Liver (tissue), 9 donors: ENCODE measurements around the gene MMGT1. TPM values are rescaled to one million over a fixed set of nuclear protein-coding genes. Genes with fewer than 3 reads are reported as not detected.

Experiments used
- DNase-seq: peaks from one replicate; pipeline ENCODE4 v3.0.0-alpha.2; 2017; ENCODE audit warnings: low spot score
- H3K27ac ChIP-seq, 2 donors: one replicate each; pipeline ENCODE4 v1.7.0; 2013; ENCODE audit warnings: inconsistent platforms in 2 of 2, low read length in 2 of 2, control low read depth in 1 of 2, low read depth in 1 of 2, mild to moderate bottlenecking in 1 of 2
- H3K27me3 ChIP-seq, 4 donors: one replicate each; pipeline versions ENCODE4 v1.6.1 to v1.7.0; 2013; ENCODE audit warnings: low read length in 3 of 4, inconsistent platforms in 1 of 4, mild to moderate bottlenecking in 1 of 4, moderate library complexity in 1 of 4; ENCODE audit not compliant: control insufficient read depth in 4 of 4, insufficient read depth in 4 of 4
- H3K36me3 ChIP-seq, 4 donors: one replicate each; pipeline versions ENCODE4 v1.6.1 to v1.7.0; 2013; ENCODE audit warnings: low read length in 3 of 4, mild to moderate bottlenecking in 3 of 4, low read depth in 1 of 4, moderate library complexity in 1 of 4; ENCODE audit not compliant: control insufficient read depth in 4 of 4, insufficient read depth in 3 of 4
- H3K4me1 ChIP-seq, 4 donors: one replicate each; pipeline versions ENCODE4 v1.6.1 to v1.7.0; 2013; ENCODE audit warnings: low read length in 3 of 4, mild to moderate bottlenecking in 3 of 4, moderate library complexity in 1 of 4; ENCODE audit not compliant: control insufficient read depth in 4 of 4, insufficient read depth in 4 of 4
- H3K4me3 ChIP-seq, 3 donors: one replicate each; pipeline versions ENCODE4 v1.6.1 to v1.7.0; 2013; ENCODE audit warnings: low read length in 3 of 3, control low read depth in 1 of 3, low read depth in 1 of 3, mild to moderate bottlenecking in 1 of 3
- H3K9ac ChIP-seq, 2 donors: one replicate each; pipeline ENCODE4 v1.7.0; 2013; ENCODE audit warnings: low read length in 2 of 2, mild to moderate bottlenecking in 2 of 2, moderate library complexity in 2 of 2, control low read depth in 1 of 2, low read depth in 1 of 2
- H3K9me3 ChIP-seq, 4 donors: one replicate each; pipeline versions ENCODE4 v1.6.1 to v1.7.0; 2013; ENCODE audit warnings: low read length in 3 of 4; ENCODE audit not compliant: control insufficient read depth in 4 of 4
- ATF3 ChIP-seq: IDR thresholded peaks from 2 replicates; pipeline ENCODE4 v1.6.1; 2016; ENCODE audit warnings: antibody characterized with exemption
- CTCF ChIP-seq: fragments of 150-350 bp; IDR thresholded peaks from 2 replicates; pipeline ENCODE4 v1.5.1; 2017; ENCODE audit warnings: improper control_type of control experiment, low read depth, low read length; ENCODE audit not compliant: missing input control
- EGR1 ChIP-seq, 2 donors: IDR thresholded peaks; 2 replicates each; pipeline ENCODE4 v1.6.1; 2016 to 2018; ENCODE audit warnings: antibody characterized with exemption in 2 of 2, low read depth in 2 of 2
- FOXA1 ChIP-seq: IDR thresholded peaks from 2 replicates; pipeline ENCODE4 v1.6.1; 2016; ENCODE audit warnings: antibody characterized with exemption
- FOXA2 ChIP-seq: IDR thresholded peaks from 2 replicates; pipeline ENCODE4 v1.6.1; 2016; ENCODE audit warnings: antibody characterized with exemption
- GABPA ChIP-seq, 2 donors: IDR thresholded peaks in 1 of 2; conservative IDR thresholded peaks in 1 of 2; 2 replicates each; pipeline ENCODE4 v1.6.1; 2016; ENCODE audit warnings: antibody characterized with exemption in 2 of 2, mild to moderate bottlenecking in 1 of 2, moderate library complexity in 1 of 2
- HNF4A ChIP-seq, 2 donors: conservative IDR thresholded peaks; 2 replicates each; pipeline ENCODE4 v1.6.1; 2016; ENCODE audit warnings: antibody characterized with exemption in 2 of 2, mild to moderate bottlenecking in 2 of 2
- HNF4G ChIP-seq: IDR thresholded peaks from 2 replicates; pipeline ENCODE4 v1.6.1; 2016; ENCODE audit warnings: antibody characterized with exemption
- JUND ChIP-seq, 2 donors: IDR thresholded peaks; 2 replicates each; pipeline ENCODE4 v1.6.1; 2016; ENCODE audit warnings: antibody characterized with exemption in 2 of 2
- MAX ChIP-seq: IDR thresholded peaks from 2 replicates; pipeline ENCODE4 v1.6.1; 2016; ENCODE audit warnings: antibody characterized with exemption
- NR2F2 ChIP-seq: IDR thresholded peaks from 2 replicates; pipeline ENCODE4 v1.6.1; 2016; ENCODE audit warnings: antibody characterized with exemption
- RAD21 ChIP-seq, 2 donors: IDR thresholded peaks; 2 replicates each; pipeline ENCODE4 v1.6.1; 2016; ENCODE audit warnings: antibody characterized with exemption in 2 of 2, mild to moderate bottlenecking in 2 of 2
- REST ChIP-seq: IDR thresholded peaks from 2 replicates; pipeline ENCODE4 v1.6.1; 2016; ENCODE audit warnings: antibody characterized with exemption, mild to moderate bottlenecking
- RXRA ChIP-seq, 2 donors: IDR thresholded peaks; 2 replicates each; pipeline ENCODE4 v1.6.1; 2017 to 2018; ENCODE audit warnings: antibody characterized with exemption in 2 of 2, mild to moderate bottlenecking in 1 of 2
- SP1 ChIP-seq: IDR thresholded peaks from 2 replicates; pipeline ENCODE4 v1.6.1; 2018; ENCODE audit warnings: antibody characterized with exemption, mild to moderate bottlenecking
- TAF1 ChIP-seq: conservative IDR thresholded peaks from 2 replicates; pipeline ENCODE4 v1.6.1; 2016; ENCODE audit warnings: antibody characterized with exemption, mild to moderate bottlenecking
- YY1 ChIP-seq: IDR thresholded peaks from 2 replicates; pipeline ENCODE4 v1.6.1; 2016; ENCODE audit warnings: antibody characterized with exemption, mild to moderate bottlenecking
- ZBTB33 ChIP-seq: IDR thresholded peaks from 2 replicates; pipeline ENCODE4 v1.6.1; 2016; ENCODE audit warnings: antibody characterized with exemption
- WGBS: extraction: QIAGEN DNeasy Blood & Tissue Kit; methylation state at CpG from one replicate; pipeline ENCODE4 v1.1.7; 2013; 5-methylcytosine and 5-hydroxymethylcytosine counted together
- polyA plus RNA-seq, 2 donors: library from polyadenylated mRNA; stranded (reverse) in 1 of 2; unstranded in 1 of 2; fragments of 200-250 nt in 1 of 2; fragments of >200 nt in 1 of 2; fragmentation: Nextera tagmentation in 1 of 2; extraction: Ambion mirVana in 1 of 2; gene quantifications; one replicate each; pipeline versions ENCODE4 v1.2.1 to v1.2.3, GENCODE V29; 2013 to 2015
- total RNA-seq, 2 donors: library from RNA; depleted of rRNA; stranded (reverse); fragments of >200 nt; gene quantifications; one replicate each; pipeline ENCODE4 v1.2.3, GENCODE V29; 2014
- donor health status: healthy.
- donor health status: healthy.
- donor health status: healthy.
- donor health status: healthy.
- donor health status: healthy.

The MMGT1 gene
- total and polyA plus RNA-seq, 4 donors = 3.4 to 4.2 (median 3.6) TPM

GRCh38 chrX:135981668-135982067, 7.9 kb upstream of the MMGT1 start:
- Histone ChIP-seq H3K27ac (no peak overlapping the region), H3K36me3 (no peaks in the 10 kb centered on the region), H3K9me3 (no peaks in the 10 kb centered on the region), H3K9ac (no peak overlapping the region), H3K27me3 (no peaks in the 10 kb centered on the region), H3K4me3 (no peak overlapping the region), H3K4me1 (peaks cover 0 to 7% (median 2%) of the 10 kb centered on the region in 4 donors)
- no peak for DNase-seq
- TF ChIP-seq SP1 (no peak), ZBTB33 (no peak), YY1 (no peak), CTCF (no peak)

- WGBS = 79% methylated on average over 5 of the region's 5 CpGs
- H3K4me1 ChIP-seq = peaks cover 0 to 3% (median 1%) of the 10 kb centered on the region in 4 donors
- no peak overlapping the region for H3K27ac ChIP-seq
- H3K36me3 ChIP-seq = no peaks in the 10 kb centered on the region
- no peaks in the 10 kb centered on the region for H3K27me3 ChIP-seq
- no peak overlapping the region for H3K4me3 ChIP-seq
- no peak overlapping the region for H3K9ac ChIP-seq
- no peak for DNase-seq
- H3K9me3 ChIP-seq = no peaks in the 10 kb centered on the region
- no peak for TF ChIP-seq TAF1
- TF ChIP-seq SP1 = no peak
- no peak for TF ChIP-seq HNF4G
- TF ChIP-seq JUND (IDR thresholded peaks at IDR 0.05) = no peak
- no peak for TF ChIP-seq MAX
- no peak for TF ChIP-seq GABPA (IDR thresholded peaks at IDR 0.05 in 1 of 2, conservative IDR thresholded peaks at IDR 0.05 in 1 of 2)
- no peak for TF ChIP-seq ATF3
- TF ChIP-seq FOXA2 = no peak
- no peak for TF ChIP-seq CTCF
- no peak for TF ChIP-seq REST
- no peak for TF ChIP-seq NR2F2
- TF ChIP-seq RAD21 (IDR thresholded peaks at IDR 0.05) = no peak
- TF ChIP-seq HNF4A (conservative IDR thresholded peaks at IDR 0.05) = no peak
- TF ChIP-seq YY1 = no peak
- no peak for TF ChIP-seq EGR1 (IDR thresholded peaks at IDR 0.05; ENCODE audit: low read depth in 2 of 2)
- TF ChIP-seq FOXA1 = no peak
- TF ChIP-seq ZBTB33 = no peak
- TF ChIP-seq RXRA (IDR thresholded peaks at IDR 0.05) = no peak
Measured at GRCh38 chrX:135981010-135981409, 7.2 kb upstream of the MMGT1 start.
